T-cell (primary cell): ENCODE data around the gene INHA. TPM values are rescaled to one million over a fixed set of nuclear protein-coding genes. Genes with fewer than 3 reads are reported as not detected.

Experiments used
- ATAC-seq, 4 experiments: fragments of 200-7000 bp in 3 of 4; fragments of 150-1000 bp in 1 of 4; cut with Tn5 transposase; replicated peaks in 1 of 4; 1 replicate in 3 of 4; 2 replicates in 1 of 4; pipeline ENCODE4 v1.10.0; 2021; ENCODE audit warnings: moderate library complexity in 3 of 4, mild to moderate bottlenecking in 2 of 4, moderate number of reproducible peaks in 1 of 4
- CTCF ChIA-PET, 2 donors: fragments of 300-600 bp; sonication (Branson Sonifier 250); formaldehyde crosslinking; loops; one replicate each; lab custom pipeline; 2022; ENCODE audit warnings: antibody characterized with exemption in 2 of 2; lab: Charles Lee
- POLR2A ChIA-PET, 2 donors: fragments of 300-600 bp; sonication (Branson Sonifier 250); formaldehyde crosslinking; loops; one replicate each; lab custom pipeline; 2022; ENCODE audit warnings: antibody characterized with exemption in 2 of 2; lab: Charles Lee
- DNase-seq, 35 experiments: peaks; one replicate each; pipeline versions ENCODE4 v3.0.0 to v3.0.0-alpha.2; 2013 to 2023
- H3K27ac ChIP-seq: one replicate; pipeline ENCODE4 v1.5.1; 2013; ENCODE audit warnings: low read length
- H3K27me3 ChIP-seq, 2 experiments: replicated peaks in 1 of 2; 1 replicate in 1 of 2; 2 replicates in 1 of 2; pipeline versions ENCODE4 v1.6.1 to v1.7.0; 2013; ENCODE audit warnings: low read length in 1 of 2, mixed read lengths in 1 of 2; ENCODE audit not compliant: control insufficient read depth in 2 of 2, insufficient read depth in 2 of 2; ENCODE audit errors: extremely low read depth in 1 of 2
- H3K36me3 ChIP-seq, 2 donors: 1 replicate in 1 of 2; 2 replicates in 1 of 2; pipeline versions ENCODE4 v1.6.1 to v1.7.0; 2013; ENCODE audit warnings: low read length in 1 of 2; ENCODE audit not compliant: control insufficient read depth in 2 of 2, insufficient read depth in 1 of 2; ENCODE audit errors: extremely low read depth in 1 of 2
- H3K4me1 ChIP-seq, 2 experiments: 1 replicate in 1 of 2; 2 replicates in 1 of 2; pipeline versions ENCODE4 v1.6.1 to v1.7.0; 2013; ENCODE audit warnings: low read length in 2 of 2, mixed read lengths in 1 of 2; ENCODE audit not compliant: insufficient read depth in 2 of 2, control insufficient read depth in 1 of 2; ENCODE audit errors: extremely low read depth in 1 of 2
- H3K4me3 ChIP-seq, 2 donors: 1 replicate in 1 of 2; 2 replicates in 1 of 2; pipeline versions ENCODE4 v1.5.1 to v1.7.0; 2013; ENCODE audit warnings: mild to moderate bottlenecking in 2 of 2, low read length in 1 of 2, moderate library complexity in 1 of 2; ENCODE audit not compliant: control insufficient read depth in 1 of 2; ENCODE audit errors: extremely low read depth in 1 of 2
- H3K9me3 ChIP-seq: 2 replicates; pipeline ENCODE4 v1.7.0; 2013
- H3K27ac Mint-ChIP-seq, 2 donors: one replicate each; pipeline ENCODE4 v1.8.0; 2020 to 2021; ENCODE audit warnings: mild to moderate bottlenecking in 2 of 2, mixed read lengths in 2 of 2
- H3K27me3 Mint-ChIP-seq, 2 donors: one replicate each; pipeline ENCODE4 v1.8.0; 2021 to 2022; ENCODE audit warnings: mixed read lengths in 2 of 2
- H3K36me3 Mint-ChIP-seq: one replicate; pipeline ENCODE4 v1.8.0; 2021; ENCODE audit warnings: mixed read lengths
- H3K4me1 Mint-ChIP-seq, 3 donors: one replicate each; pipeline ENCODE4 v1.8.0; 2020 to 2022; ENCODE audit warnings: mixed read lengths in 3 of 3, mild to moderate bottlenecking in 1 of 3
- H3K4me3 Mint-ChIP-seq, 3 donors: one replicate each; pipeline ENCODE4 v1.8.0; 2020 to 2022; ENCODE audit warnings: mild to moderate bottlenecking in 3 of 3, mixed read lengths in 3 of 3, moderate library complexity in 3 of 3
- H3K9me3 Mint-ChIP-seq, 3 donors: one replicate each; pipeline ENCODE4 v1.8.0; 2020 to 2022; ENCODE audit warnings: mixed read lengths in 3 of 3
- WGBS: methylation state at CpG from one replicate; pipeline ENCODE4 v1.1.5; 2013; ENCODE audit warnings: missing lambda C conversion rate; ENCODE audit not compliant: insufficient coverage; 5-methylcytosine and 5-hydroxymethylcytosine counted together
- total RNA-seq, 35 experiments: library from RNA in 6 of 35; stranded (reverse) in 6 of 35; fragments of 120-200 nt in 1 of 35; gene quantifications; one replicate each; pipeline versions ENCODE4 v1.2.1 to v1.2.4 and lab custom pipeline; 2013 to 2026

The INHA gene
- total RNA-seq, 5 donors from 2014 or later (not counting 1 experiment from before 2014, with no cell fraction given), result 0.16 TPM; not detected in 4

- peaks cover 0 to 3% of the 10 kb centered on the region in 2 donors for H3K27me3 Mint-ChIP-seq
- peaks cover 0 to 12% of the 10 kb centered on the region in 2 donors for H3K36me3 ChIP-seq
- no peak overlapping the region for H3K4me3 Mint-ChIP-seq
Observed at GRCh38 chr2:219538956-219539788, 32.9 kb upstream of the INHA start.

GRCh38 chr2:219539926-219540678 lies 32.0 kb upstream of the INHA start:
- Mint-ChIP-seq H3K4me1 (peaks cover 24 to 28% (median 27%) of the 10 kb centered on the region in 3 donors), H3K27ac (no peak overlapping the region), H3K27me3 (peaks cover 0 to 3% of the 10 kb centered on the region in 2 donors), H3K4me3 (no peak overlapping the region), H3K9me3 (no peaks in the 10 kb centered on the region), H3K36me3 (no peaks in the 10 kb centered on the region)
- Histone ChIP-seq H3K4me3 (no peak overlapping the region), H3K36me3 (peaks cover 0 to 12% of the 10 kb centered on the region in 2 donors), H3K9me3 (no peaks in the 10 kb centered on the region), H3K27ac (no peak overlapping the region), H3K4me1 (peaks cover 10 to 33% of the 10 kb centered on the region in 2 experiments), H3K27me3 (peaks cover 0 to 25% of the 10 kb centered on the region in 2 experiments)
- ChIA-PET CTCF (interaction anchor here (0.6 to 2.8 kb wide), 14 partner anchors 10 to 105 kb away, joined by 3 to 13 read pairs (median 4); partner anchors contain the start of gene GMPPA (in 1 of the 2)), POLR2A (no interaction called here)
- WGBS, result 94% methylated on average over 46 of the region's 46 CpGs
- no peak for DNase-seq
- no peak for ATAC-seq

More at GRCh38 chr2:219538956-219539788, 32.9 kb upstream of the INHA start:
- peaks cover 10 to 28% of the 10 kb centered on the region in 2 experiments for H3K4me1 ChIP-seq
- H3K4me3 ChIP-seq, result no peak overlapping the region
- no peaks in the 10 kb centered on the region for H3K9me3 Mint-ChIP-seq
- ChIA-PET POLR2A (no interaction called here), CTCF (interaction anchor here (0.6 to 1.0 kb wide), 4 partner anchors 9 to 65 kb away, joined by 3 to 4 read pairs (median 3); no protein-coding TSS in a partner anchor)
- H3K4me1 Mint-ChIP-seq, result peaks cover 15 to 19% (median 19%) of the 10 kb centered on the region in 3 donors
- H3K27ac ChIP-seq, result no peak overlapping the region
- WGBS, result 91% methylated on average over 26 of the region's 32 CpGs
- no peaks in the 10 kb centered on the region for H3K36me3 Mint-ChIP-seq
- DNase-seq (no peak), ATAC-seq (no peak)
- no peaks in the 10 kb centered on the region for H3K9me3 ChIP-seq
- H3K27me3 ChIP-seq, result peaks cover 0 to 34% of the 10 kb centered on the region in 2 experiments
- no peak overlapping the region for H3K27ac Mint-ChIP-seq

- no peak overlapping the region for H3K4me3 ChIP-seq
- peaks cover 0 to 12% of the 10 kb centered on the region in 2 donors for H3K36me3 ChIP-seq
- ATAC-seq (no peak), DNase-seq (no peak)
- ChIA-PET CTCF (interaction anchor here (0.5 to 2.8 kb wide), 37 partner anchors 9 to 154 kb away, joined by 3 to 13 read pairs (median 4); partner anchors contain the start of genes DNPEP (in 1 of the 2) and GMPPA (in 1 of the 2)), POLR2A (no interaction called here)
- peak overlapping the region; percentile 46 to 89 (median 84) for H3K4me3 Mint-ChIP-seq
- H3K9me3 Mint-ChIP-seq, result no peaks in the 10 kb centered on the region
- H3K27ac ChIP-seq, result no peak overlapping the region
- H3K4me1 Mint-ChIP-seq, result peaks cover 24 to 28% (median 27%) of the 10 kb centered on the region in 3 donors
- H3K36me3 Mint-ChIP-seq, result no peaks in the 10 kb centered on the region
- H3K9me3 ChIP-seq, result no peaks in the 10 kb centered on the region
- H3K4me1 ChIP-seq, result peaks cover 10 to 33% of the 10 kb centered on the region in 2 experiments
- no peak overlapping the region for H3K27ac Mint-ChIP-seq
- WGBS, result 89% methylated on average over 5 of the region's 12 CpGs
- peaks cover 0 to 22% of the 10 kb centered on the region in 2 experiments for H3K27me3 ChIP-seq
- peaks cover 0 to under 1% of the 10 kb centered on the region in 2 donors for H3K27me3 Mint-ChIP-seq
Observed at GRCh38 chr2:219540784-219541504, 31.2 kb upstream of the INHA start.

GRCh38 chr2:219541611-219542180 lies 30.4 kb upstream of the INHA start:
- H3K4me1 ChIP-seq, result peaks cover 10 to 33% of the 10 kb centered on the region in 2 experiments
- H3K9me3 ChIP-seq, result no peaks in the 10 kb centered on the region
- DNase-seq (peak; percentile 65 to 92 (median 80)), ATAC-seq (peak; percentile 37 to 45 (median 40))
- WGBS, result under 1% methylated on average over 44 of the region's 48 CpGs
- ChIA-PET POLR2A (no interaction called here), CTCF (interaction anchor here (0.5 to 2.8 kb wide), 38 partner anchors 9 to 1744 kb away, joined by 3 to 13 read pairs (median 4); partner anchors contain the start of genes DNPEP (in 1 of the 2) and GMPPA (in 1 of the 2))
- Mint-ChIP-seq H3K4me3 (peak overlapping the region; percentile 78 to 89 (median 84)), H3K27ac (no peak overlapping the region), H3K4me1 (peaks cover 24 to 28% (median 27%) of the 10 kb centered on the region in 3 donors), H3K36me3 (no peaks in the 10 kb centered on the region), H3K9me3 (no peaks in the 10 kb centered on the region), H3K27me3 (peaks cover 0 to 4% of the 10 kb centered on the region in 2 donors)
- H3K36me3 ChIP-seq, result peaks cover 0 to 12% of the 10 kb centered on the region in 2 donors
- H3K4me3 ChIP-seq, result peak overlapping the region; percentile 57 to 71
- H3K27me3 ChIP-seq, result peaks cover 4 to 14% of the 10 kb centered on the region in 2 experiments
- H3K27ac ChIP-seq, result no peak overlapping the region

GRCh38 chr2:219542931-219543595 lies 29.0 kb upstream of the INHA start:
- Mint-ChIP-seq H3K36me3 (no peaks in the 10 kb centered on the region), H3K9me3 (no peaks in the 10 kb centered on the region), H3K27ac (peak overlapping the region; percentile 58 to 65), H3K4me3 (peak overlapping the region; percentile 78 to 89 (median 84)), H3K27me3 (peaks cover 3 to 9% of the 10 kb centered on the region in 2 donors), H3K4me1 (peaks cover 24 to 28% (median 27%) of the 10 kb centered on the region in 3 donors)
- Histone ChIP-seq H3K4me1 (peaks cover 10 to 33% of the 10 kb centered on the region in 2 experiments), H3K9me3 (no peaks in the 10 kb centered on the region), H3K27me3 (peaks cover 4 to 10% of the 10 kb centered on the region in 2 experiments), H3K4me3 (peak overlapping the region; percentile 74 to 76), H3K27ac (peak overlapping the region; percentile 44), H3K36me3 (peaks cover 0 to 12% of the 10 kb centered on the region in 2 donors)
- CTCF ChIA-PET, result interaction anchor here in 1 of 2 donors (0.6 to 1.4 kb wide), 3 partner anchors 9 to 264 kb away, joined by 3 to 4 read pairs (median 3); no protein-coding TSS in a partner anchor
- ATAC-seq, result peak; percentile 41 to 66 (median 59)
- no peak for DNase-seq
- POLR2A ChIA-PET, result interaction anchor here in 1 of 2 donors (0.5 to 0.6 kb wide), 2 partner anchors 90 to 156 kb away, joined by 3 read pairs; no protein-coding TSS in a partner anchor
- under 1% methylated on average over 66 of the region's 66 CpGs for WGBS
